Peyer's patch (tissue), 4 donors: Measurements from ENCODE around the gene JAK1. TPM values are rescaled to one million over a fixed set of nuclear protein-coding genes. Genes with fewer than 3 reads are reported as not detected.

Experiments used
- DNase-seq, 3 donors: peaks; one replicate each; pipeline ENCODE4 v3.0.0-alpha.2; 2017 to 2019
- H3K27ac ChIP-seq, 4 donors: fragments of 200-600 bp; sonication (generic); one replicate each; pipeline ENCODE4 v1.5.1; 2016 to 2019
- H3K27me3 ChIP-seq, 2 donors: fragments of 200-600 bp; sonication (generic); one replicate each; pipeline ENCODE4 v1.5.1; 2019
- H3K36me3 ChIP-seq, 3 donors: fragments of 200-600 bp; sonication (generic); one replicate each; pipeline ENCODE4 v1.5.1; 2016 to 2019
- H3K4me1 ChIP-seq, 4 donors: fragments of 200-600 bp; sonication (generic); one replicate each; pipeline ENCODE4 v1.5.1; 2016 to 2019
- H3K4me3 ChIP-seq, 4 donors: fragments of 200-600 bp; sonication (generic); 1 replicate in 3 of 4; 2 replicates in 1 of 4; pipeline ENCODE4 v1.5.1; 2016 to 2019; ENCODE audit warnings: mild to moderate bottlenecking in 1 of 4
- H3K9me3 ChIP-seq, 4 donors: fragments of 200-600 bp; sonication (generic); one replicate each; pipeline ENCODE4 v1.5.1; 2016 to 2019; ENCODE audit warnings: mild to moderate bottlenecking in 1 of 4
- POLR2A ChIP-seq, 2 donors: fragments of 450-650 bp; IDR thresholded peaks; one replicate each; pipeline ENCODE4 v1.5.1; 2017; ENCODE audit warnings: antibody characterized with exemption in 2 of 2, mild to moderate bottlenecking in 2 of 2, moderate library complexity in 2 of 2
- total RNA-seq, 4 donors: library from RNA; depleted of rRNA; stranded (reverse); fragments of >200 nt; gene quantifications; one replicate each; pipeline ENCODE4 v1.1.0, GENCODE V29; 2016
- TF ChIP-seq, protein P1 (sequence below), 6 experiments: fragments of 450-650 bp in 4 of 6; fragments of 200-600 bp in 2 of 6; sonication (generic) in 1 of 6; IDR thresholded peaks; one replicate each; pipeline ENCODE4 v1.5.1; 2017 to 2019; ENCODE audit warnings: antibody characterized with exemption in 6 of 6, mild to moderate bottlenecking in 3 of 6, moderate library complexity in 1 of 6

JAK1 gene
- total RNA-seq, 4 donors from 2014 or later, result 116 to 251 (median 126) TPM

DNA sequence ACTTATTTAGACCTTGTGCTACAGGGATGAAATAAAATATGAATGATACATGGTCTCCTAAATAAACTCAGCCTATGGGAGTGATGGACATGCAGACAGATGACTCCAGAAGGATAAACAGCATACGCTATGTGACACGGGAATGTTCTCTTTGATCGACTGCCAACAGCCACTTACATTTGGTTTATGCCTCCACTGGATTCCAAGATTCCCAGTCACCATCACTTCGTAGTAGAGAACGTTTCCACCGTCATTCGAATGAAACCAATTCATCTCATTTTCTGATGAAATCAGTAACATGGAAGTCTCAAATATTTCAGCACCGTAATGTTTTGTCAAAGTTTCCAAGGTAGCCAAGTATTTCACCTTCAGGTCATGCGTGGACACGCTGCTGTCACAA is 99.7 kb downstream of the JAK1 start:
- H3K4me1 ChIP-seq, result peaks cover 0 to 17% (median 4%) of the 10 kb centered on the region in 4 donors
- no peak for DNase-seq
- H3K27ac ChIP-seq, result no peak overlapping the region
- H3K36me3 ChIP-seq, result peaks cover 0 to 67% (median 5%) of the 10 kb centered on the region in 3 donors
- no peaks in the 10 kb centered on the region for H3K27me3 ChIP-seq
- H3K9me3 ChIP-seq, result no peaks in the 10 kb centered on the region
- no peak for TF ChIP-seq POLR2A (IDR thresholded peaks at IDR 0.05)
- TF ChIP-seq, protein P1, sequence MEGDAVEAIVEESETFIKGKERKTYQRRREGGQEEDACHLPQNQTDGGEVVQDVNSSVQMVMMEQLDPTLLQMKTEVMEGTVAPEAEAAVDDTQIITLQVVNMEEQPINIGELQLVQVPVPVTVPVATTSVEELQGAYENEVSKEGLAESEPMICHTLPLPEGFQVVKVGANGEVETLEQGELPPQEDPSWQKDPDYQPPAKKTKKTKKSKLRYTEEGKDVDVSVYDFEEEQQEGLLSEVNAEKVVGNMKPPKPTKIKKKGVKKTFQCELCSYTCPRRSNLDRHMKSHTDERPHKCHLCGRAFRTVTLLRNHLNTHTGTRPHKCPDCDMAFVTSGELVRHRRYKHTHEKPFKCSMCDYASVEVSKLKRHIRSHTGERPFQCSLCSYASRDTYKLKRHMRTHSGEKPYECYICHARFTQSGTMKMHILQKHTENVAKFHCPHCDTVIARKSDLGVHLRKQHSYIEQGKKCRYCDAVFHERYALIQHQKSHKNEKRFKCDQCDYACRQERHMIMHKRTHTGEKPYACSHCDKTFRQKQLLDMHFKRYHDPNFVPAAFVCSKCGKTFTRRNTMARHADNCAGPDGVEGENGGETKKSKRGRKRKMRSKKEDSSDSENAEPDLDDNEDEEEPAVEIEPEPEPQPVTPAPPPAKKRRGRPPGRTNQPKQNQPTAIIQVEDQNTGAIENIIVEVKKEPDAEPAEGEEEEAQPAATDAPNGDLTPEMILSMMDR (IDR thresholded peaks at IDR 0.05), result no peak
- H3K4me3 ChIP-seq, result no peak overlapping the region

GRCh38 chr1:64865105-64865757 is 101.1 kb downstream of the JAK1 start:
- DNase-seq, result no peak
- H3K4me3 ChIP-seq, result no peak overlapping the region
- peaks cover 0 to 56% (median 2%) of the 10 kb centered on the region in 3 donors for H3K36me3 ChIP-seq
- peaks cover 0 to 23% (median 4%) of the 10 kb centered on the region in 4 donors for H3K4me1 ChIP-seq
- H3K27me3 ChIP-seq, result no peaks in the 10 kb centered on the region
- TF ChIP-seq, protein P1 (IDR thresholded peaks at IDR 0.05), result no peak
- no peak for TF ChIP-seq POLR2A (IDR thresholded peaks at IDR 0.05)
- H3K9me3 ChIP-seq, result no peaks in the 10 kb centered on the region
- H3K27ac ChIP-seq, result peak overlapping the region in 2 of 4 donors; percentile 25 to 62

- TF ChIP-seq, protein P1 (IDR thresholded peaks at IDR 0.05), result no peak
- no peak for TF ChIP-seq POLR2A (IDR thresholded peaks at IDR 0.05)
Measured at GRCh38 chr1:64864018-64864940, 102.1 kb downstream of the JAK1 start.

GRCh38 chr1:64861611-64862010 is 104.7 kb downstream of the JAK1 start:
- H3K36me3 ChIP-seq, result peaks cover 0 to 64% (median 0%) of the 10 kb centered on the region in 3 donors
- DNase-seq, result peak in 2 of 3 donors; percentile 37 to 61

More at GRCh38 chr1:64864018-64864940, 102.1 kb downstream of the JAK1 start:
- Histone ChIP-seq H3K27me3 (no peaks in the 10 kb centered on the region), H3K4me1 (peaks cover 0 to 23% (median 4%) of the 10 kb centered on the region in 4 donors), H3K36me3 (peaks cover 0 to 58% (median 2%) of the 10 kb centered on the region in 3 donors), H3K4me3 (no peak overlapping the region), H3K27ac (peak overlapping the region; percentile 20 to 62 (median 34)), H3K9me3 (no peaks in the 10 kb centered on the region)
- peak in 2 of 3 donors; percentile 86 to 92 for DNase-seq

DNA sequence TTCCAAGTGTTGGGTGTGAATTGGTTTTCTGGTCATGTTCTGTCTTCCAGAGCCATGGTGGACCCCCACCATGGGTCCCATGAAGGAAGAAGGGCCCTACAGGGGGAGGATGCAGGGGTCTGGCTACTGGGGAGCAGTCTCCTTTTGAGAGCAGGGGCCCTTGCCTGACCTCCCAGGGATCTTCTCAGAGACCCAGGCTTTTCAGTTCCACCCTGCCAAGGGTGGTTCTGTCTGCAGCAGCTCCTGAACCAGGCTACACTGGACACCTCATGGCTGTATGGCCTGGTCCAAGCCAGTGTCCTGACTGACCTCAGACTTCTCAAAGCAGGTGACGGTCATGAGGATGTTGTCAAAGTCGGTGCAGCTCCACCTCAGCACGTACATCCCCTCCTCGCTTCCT is 109.0 kb downstream of the JAK1 start:
- Histone ChIP-seq H3K27ac (no peak overlapping the region), H3K36me3 (peaks cover 0 to 83% (median 0%) of the 10 kb centered on the region in 3 donors), H3K9me3 (no peaks in the 10 kb centered on the region), H3K27me3 (no peaks in the 10 kb centered on the region), H3K4me3 (no peak overlapping the region), H3K4me1 (peaks cover 0 to 10% (median 0%) of the 10 kb centered on the region in 4 donors)
- TF ChIP-seq, protein P1 (IDR thresholded peaks at IDR 0.05), result no peak
- TF ChIP-seq POLR2A (IDR thresholded peaks at IDR 0.05), result no peak
- DNase-seq, result no peak

More at GRCh38 chr1:64861611-64862010, 104.7 kb downstream of the JAK1 start:
- Histone ChIP-seq H3K27ac (peak overlapping the region in 1 of 4 donors; percentile 3), H3K4me1 (peaks cover 0 to 23% (median 4%) of the 10 kb centered on the region in 4 donors), H3K9me3 (no peaks in the 10 kb centered on the region), H3K27me3 (no peaks in the 10 kb centered on the region), H3K4me3 (no peak overlapping the region)
- no peak for TF ChIP-seq POLR2A (IDR thresholded peaks at IDR 0.05)
- TF ChIP-seq, protein P1 (IDR thresholded peaks at IDR 0.05), result peak in 3 of 6 experiments; percentile 29 to 43 (median 29)
